Neuron (in vitro differentiated cells): ENCODE measurements around the gene CKAP5.
A peak's percentile ranks its signal among the peaks of the same experiment; 100 is the strongest.
"Not testable (repeated sequence)": the region's sequence is repeated elsewhere in the genome, so short reads cannot be mapped to it uniquely, and the experiment has no call there.

ENCODE experiments used
- H2AFZ ChIP-seq: one replicate; pipeline ENCODE4 v1.6.1; 2013; ENCODE audit warnings: low read depth, mild to moderate bottlenecking, inconsistent platforms, low read length, moderate library complexity
- H3K27me3 ChIP-seq: one replicate; pipeline ENCODE4 v1.6.1; 2013; ENCODE audit warnings: low read length; ENCODE audit not compliant: insufficient read depth
- H3K36me3 ChIP-seq: one replicate; pipeline ENCODE4 v1.6.1; 2013; ENCODE audit warnings: low read length; ENCODE audit not compliant: insufficient read depth
- H3K4me1 ChIP-seq: one replicate; pipeline ENCODE4 v1.6.1; 2013; ENCODE audit warnings: low read length; ENCODE audit not compliant: insufficient read depth
- H3K4me3 ChIP-seq: 2 replicates; pipeline ENCODE4 v1.5.1; 2013; ENCODE audit warnings: mild to moderate bottlenecking, low read length, moderate library complexity
- H3K9me3 ChIP-seq: one replicate; pipeline ENCODE4 v1.6.1; 2013; ENCODE audit warnings: low read length

The CKAP5 gene

DNA sequence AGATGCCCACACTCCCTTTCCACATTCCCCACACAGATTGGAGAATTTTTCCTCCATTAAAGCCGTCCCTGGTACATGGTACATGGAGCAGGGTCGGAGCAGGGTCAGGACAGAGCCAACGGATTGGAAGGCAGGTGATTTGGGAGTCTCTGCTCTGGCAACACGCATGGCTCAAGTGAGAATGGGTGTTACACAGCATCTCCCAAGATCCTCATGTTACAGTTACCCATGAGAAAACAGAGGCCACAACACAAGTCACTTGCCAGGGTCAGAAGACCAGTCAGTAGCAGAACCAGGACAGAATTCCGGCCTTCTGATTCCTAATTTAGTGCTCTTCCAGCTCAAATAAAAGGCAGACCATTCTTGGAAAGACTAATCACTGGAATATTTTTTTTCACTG, 134.8 kb downstream of the CKAP5 start:
- Histone ChIP-seq H3K27me3 (no peaks in the 10 kb centered on the region), H2AFZ (no peak overlapping the region), H3K4me3 (no peak overlapping the region), H3K9me3 (no peaks in the 10 kb centered on the region), H3K36me3 (peaks cover 9% of the 10 kb centered on the region), H3K4me1 (no peaks in the 10 kb centered on the region)

- H2AFZ ChIP-seq: no peak overlapping the region
- no peaks in the 10 kb centered on the region for H3K27me3 ChIP-seq
- no peaks in the 10 kb centered on the region for H3K4me1 ChIP-seq
- H3K4me3 ChIP-seq: no peak overlapping the region
- H3K36me3 ChIP-seq: peaks cover 11% of the 10 kb centered on the region
- H3K9me3 ChIP-seq: no peaks in the 10 kb centered on the region
These were observed 135.2 kb downstream of the CKAP5 start for GRCh38 chr11:46710821-46711269.

- not testable (repeated sequence) for H2AFZ ChIP-seq, H3K4me1 ChIP-seq, H3K4me3 ChIP-seq, H3K9me3 ChIP-seq, H3K27me3 ChIP-seq
- peaks cover 26% of the 10 kb centered on the region for H3K36me3 ChIP-seq
These were observed 136.7 kb downstream of the CKAP5 start for GRCh38 chr11:46709351-46709750.

DNA sequence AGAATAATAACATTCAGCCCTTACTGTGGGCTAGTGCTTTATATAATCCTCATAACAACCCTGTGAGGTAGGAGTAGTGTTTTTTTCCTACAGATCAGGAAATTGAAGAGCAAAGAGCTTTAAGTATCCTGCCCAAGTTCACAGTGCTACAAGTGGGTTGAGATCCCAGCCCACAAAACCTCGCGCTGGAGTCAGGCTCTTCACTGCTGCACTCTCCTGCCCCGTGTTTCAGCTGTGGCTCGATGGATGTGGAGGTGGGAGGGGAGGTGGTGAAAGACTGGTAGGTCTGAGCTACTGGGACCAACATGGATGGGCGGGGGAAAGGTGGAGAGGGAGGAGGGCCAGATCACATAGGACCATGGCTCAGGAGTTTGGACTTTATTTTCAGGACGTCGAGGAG, 139.2 kb downstream of the CKAP5 start:
- Histone ChIP-seq H3K4me1 (no peaks in the 10 kb centered on the region), H3K36me3 (peaks cover 46% of the 10 kb centered on the region), H3K4me3 (no peak overlapping the region), H3K27me3 (no peaks in the 10 kb centered on the region), H2AFZ (no peak overlapping the region), H3K9me3 (no peaks in the 10 kb centered on the region)

DNA sequence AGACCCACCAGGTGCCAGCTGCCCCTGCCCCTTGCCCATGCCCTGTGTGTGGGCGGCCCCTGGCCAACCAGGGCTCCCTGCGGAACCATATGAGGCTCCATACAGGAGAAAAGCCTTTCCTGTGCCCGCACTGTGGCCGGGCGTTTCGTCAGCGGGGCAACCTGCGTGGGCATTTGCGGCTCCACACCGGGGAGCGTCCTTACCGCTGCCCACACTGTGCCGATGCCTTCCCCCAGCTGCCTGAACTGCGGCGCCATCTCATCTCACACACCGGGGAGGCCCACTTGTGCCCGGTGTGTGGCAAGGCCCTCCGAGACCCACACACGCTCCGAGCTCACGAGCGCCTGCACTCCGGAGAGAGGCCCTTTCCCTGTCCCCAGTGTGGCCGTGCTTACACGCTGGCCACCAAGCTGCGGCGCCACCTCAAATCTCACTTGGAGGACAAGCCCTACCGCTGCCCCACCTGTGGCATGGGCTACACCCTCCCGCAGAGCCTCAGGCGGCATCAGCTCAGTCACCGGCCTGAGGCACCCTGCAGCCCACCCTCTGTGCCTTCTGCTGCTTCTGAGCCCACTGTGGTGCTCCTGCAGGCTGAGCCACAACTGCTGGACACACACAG, 140.9 kb downstream of the CKAP5 start:
- Histone ChIP-seq H3K36me3 (peaks cover 48% of the 10 kb centered on the region), H2AFZ (no peak overlapping the region), H3K27me3 (no peaks in the 10 kb centered on the region), H3K4me1 (peaks cover 6% of the 10 kb centered on the region), H3K9me3 (no peaks in the 10 kb centered on the region), H3K4me3 (no peak overlapping the region)

DNA sequence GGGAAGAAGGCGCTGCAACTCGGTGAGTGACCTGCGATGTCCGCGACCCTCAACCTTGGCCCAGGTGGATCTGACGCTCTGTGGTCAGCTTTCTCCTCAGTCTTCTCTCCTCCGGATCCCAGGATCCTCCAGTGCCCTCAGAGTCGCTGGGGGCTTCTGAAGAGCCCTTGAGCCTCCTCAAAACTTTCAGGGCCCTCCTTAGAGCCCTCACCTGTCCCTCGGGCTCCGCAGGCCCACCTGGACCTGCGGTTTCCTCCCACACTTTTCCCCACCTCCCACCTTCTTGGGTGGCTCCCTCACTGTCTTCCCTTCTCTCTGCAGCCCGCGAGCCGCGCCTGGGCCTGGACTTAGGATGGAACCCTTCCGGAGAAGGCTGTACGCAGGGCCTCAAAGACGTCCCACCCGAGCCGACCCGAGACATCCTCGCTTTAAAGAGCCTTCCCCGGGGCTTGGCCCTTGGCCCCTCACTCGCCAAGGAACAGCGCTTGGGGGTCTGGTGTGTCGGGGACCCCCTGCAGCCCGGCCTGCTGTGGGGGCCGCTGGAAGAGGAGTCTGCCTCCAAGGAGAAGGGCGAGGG, 144.9 kb downstream of the CKAP5 start:
- Histone ChIP-seq H3K4me1 (peaks cover 30% of the 10 kb centered on the region), H3K4me3 (peak overlapping the region; percentile 100), H2AFZ (peak overlapping the region; percentile 99), H3K9me3 (no peaks in the 10 kb centered on the region), H3K36me3 (peaks cover 41% of the 10 kb centered on the region), H3K27me3 (no peaks in the 10 kb centered on the region)

- H3K4me1 ChIP-seq: peaks cover 30% of the 10 kb centered on the region
- no peaks in the 10 kb centered on the region for H3K27me3 ChIP-seq
- H3K9me3 ChIP-seq: no peaks in the 10 kb centered on the region
- peaks cover 42% of the 10 kb centered on the region for H3K36me3 ChIP-seq
- H2AFZ ChIP-seq: peak within 1 kb of the TSS; percentile 99
- peak within 1 kb of the TSS; percentile 100 for H3K4me3 ChIP-seq
These were observed 145.6 kb downstream of the CKAP5 start, which contains the start of the genes ARHGAP1 and ZNF408 for GRCh38 chr11:46700241-46701077. Gene ARHGAP1, minus strand, starts transcription at chr11:46700619. Its CDS starts 4,512 bp downstream, at chr11:46696107. Gene ZNF408, plus strand, starts transcription at chr11:46701031. Its CDS starts 17 bp downstream, at chr11:46701048.

DNA sequence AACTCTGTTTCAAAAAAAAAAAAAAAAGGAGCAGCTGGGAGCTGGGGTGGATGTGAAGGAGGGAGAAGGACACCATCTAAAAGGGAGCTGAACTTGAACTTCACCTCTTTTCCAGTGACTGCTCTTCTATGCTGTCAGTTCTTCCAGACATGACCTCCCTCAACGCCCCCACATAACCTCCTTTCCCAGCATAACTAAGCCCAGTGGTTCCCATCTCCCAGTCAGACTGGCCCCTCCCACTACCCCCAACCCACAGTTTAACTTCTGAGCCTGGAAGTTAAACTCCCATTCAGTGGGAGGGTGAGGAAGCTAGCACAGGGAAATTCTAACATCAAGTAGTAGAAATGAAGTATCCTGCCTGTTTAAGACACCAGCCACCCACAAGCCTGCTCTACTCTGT, 147.5 kb downstream of the CKAP5 start:
- Histone ChIP-seq H3K27me3 (no peaks in the 10 kb centered on the region), H2AFZ (no peak overlapping the region), H3K36me3 (peaks cover 40% of the 10 kb centered on the region), H3K4me3 (no peak overlapping the region), H3K4me1 (peaks cover 30% of the 10 kb centered on the region), H3K9me3 (no peaks in the 10 kb centered on the region)

- peaks cover 34% of the 10 kb centered on the region for H3K36me3 ChIP-seq
- H3K27me3 ChIP-seq: no peaks in the 10 kb centered on the region
- no peak overlapping the region for H3K4me3 ChIP-seq
- no peak overlapping the region for H2AFZ ChIP-seq
- no peaks in the 10 kb centered on the region for H3K9me3 ChIP-seq
- peaks cover 30% of the 10 kb centered on the region for H3K4me1 ChIP-seq
These were observed 148.4 kb downstream of the CKAP5 start for GRCh38 chr11:46697723-46698122.

- Histone ChIP-seq H3K36me3 (peaks cover 30% of the 10 kb centered on the region), H3K4me1 (peaks cover 30% of the 10 kb centered on the region), H3K9me3 (no peaks in the 10 kb centered on the region), H2AFZ (no peak overlapping the region), H3K27me3 (no peaks in the 10 kb centered on the region), H3K4me3 (no peak overlapping the region)
These were observed 148.8 kb downstream of the CKAP5 start for GRCh38 chr11:46697303-46697702.

DNA sequence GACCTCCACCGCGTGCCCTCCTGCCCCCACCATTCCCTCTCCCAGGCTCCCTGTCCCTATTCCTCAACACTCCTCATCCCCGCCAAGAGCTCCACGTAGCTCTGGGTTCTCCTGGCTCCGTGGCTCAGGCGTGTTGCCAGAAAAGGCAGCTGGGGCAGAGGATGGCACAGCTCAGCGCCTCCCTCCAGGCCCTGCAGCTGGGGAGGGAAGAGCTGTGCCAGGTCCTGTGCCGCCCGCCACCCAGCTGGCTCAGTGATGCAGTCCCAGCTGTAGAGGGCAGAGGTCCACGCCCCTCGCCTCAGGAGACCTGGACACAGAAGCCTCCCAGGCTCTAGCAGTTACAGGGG, 149.9 kb downstream of the CKAP5 start:
- H3K4me1 ChIP-seq: peaks cover 24% of the 10 kb centered on the region

GRCh38 chr11:46695345-46696211, 150.5 kb downstream of the CKAP5 start:
- no peaks in the 10 kb centered on the region for H3K9me3 ChIP-seq
- no peak overlapping the region for H3K4me3 ChIP-seq
- peaks cover 38% of the 10 kb centered on the region for H3K36me3 ChIP-seq
- no peak overlapping the region for H2AFZ ChIP-seq
- no peaks in the 10 kb centered on the region for H3K27me3 ChIP-seq
- peaks cover 24% of the 10 kb centered on the region for H3K4me1 ChIP-seq

More for the DNA sequence above, 149.9 kb downstream of the CKAP5 start:
- no peak overlapping the region for H3K4me3 ChIP-seq
- H2AFZ ChIP-seq: no peak overlapping the region
- peaks cover 36% of the 10 kb centered on the region for H3K36me3 ChIP-seq
- no peaks in the 10 kb centered on the region for H3K9me3 ChIP-seq
- H3K27me3 ChIP-seq: no peaks in the 10 kb centered on the region
